ENCODE results near the gene PKHD1.

Gene PKHD1

GRCh38 chr6:52045033-52045432, 42.4 kb downstream of the PKHD1 start:
- TF ChIP-seq MAX (IDR thresholded peaks at IDR 0.05) (no peak), TEAD4 (IDR thresholded peaks at IDR 0.05) (no peak), TCF12 (IDR thresholded peaks at IDR 0.05; ENCODE audit: low read depth) (no peak), FOXM1 (IDR thresholded peaks at IDR 0.05; ENCODE audit: borderline replicate concordance, low read depth) (no peak), CEBPB (IDR thresholded peaks at IDR 0.05) (no peak), EP300 (IDR thresholded peaks at IDR 0.05; ENCODE audit: borderline replicate concordance) (no peak), NFIC (IDR thresholded peaks at IDR 0.05) (no peak), CREB1 (IDR thresholded peaks at IDR 0.05; ENCODE audit: low read depth) (no peak), RAD21 (IDR thresholded peaks at IDR 0.05; ENCODE audit: low read depth) (no peak), TAF1 (IDR thresholded peaks at IDR 0.05; ENCODE audit: low read depth) (no peak), ZBTB7A (IDR thresholded peaks at IDR 0.05; ENCODE audit: low read depth) (no peak), USF1 (IDR thresholded peaks at IDR 0.05) (no peak), EGR1 (IDR thresholded peaks at IDR 0.05) (no peak), YY1 (IDR thresholded peaks at IDR 0.05; ENCODE audit: low read depth) (no peak)
- TF ChIP-seq, protein P1, sequence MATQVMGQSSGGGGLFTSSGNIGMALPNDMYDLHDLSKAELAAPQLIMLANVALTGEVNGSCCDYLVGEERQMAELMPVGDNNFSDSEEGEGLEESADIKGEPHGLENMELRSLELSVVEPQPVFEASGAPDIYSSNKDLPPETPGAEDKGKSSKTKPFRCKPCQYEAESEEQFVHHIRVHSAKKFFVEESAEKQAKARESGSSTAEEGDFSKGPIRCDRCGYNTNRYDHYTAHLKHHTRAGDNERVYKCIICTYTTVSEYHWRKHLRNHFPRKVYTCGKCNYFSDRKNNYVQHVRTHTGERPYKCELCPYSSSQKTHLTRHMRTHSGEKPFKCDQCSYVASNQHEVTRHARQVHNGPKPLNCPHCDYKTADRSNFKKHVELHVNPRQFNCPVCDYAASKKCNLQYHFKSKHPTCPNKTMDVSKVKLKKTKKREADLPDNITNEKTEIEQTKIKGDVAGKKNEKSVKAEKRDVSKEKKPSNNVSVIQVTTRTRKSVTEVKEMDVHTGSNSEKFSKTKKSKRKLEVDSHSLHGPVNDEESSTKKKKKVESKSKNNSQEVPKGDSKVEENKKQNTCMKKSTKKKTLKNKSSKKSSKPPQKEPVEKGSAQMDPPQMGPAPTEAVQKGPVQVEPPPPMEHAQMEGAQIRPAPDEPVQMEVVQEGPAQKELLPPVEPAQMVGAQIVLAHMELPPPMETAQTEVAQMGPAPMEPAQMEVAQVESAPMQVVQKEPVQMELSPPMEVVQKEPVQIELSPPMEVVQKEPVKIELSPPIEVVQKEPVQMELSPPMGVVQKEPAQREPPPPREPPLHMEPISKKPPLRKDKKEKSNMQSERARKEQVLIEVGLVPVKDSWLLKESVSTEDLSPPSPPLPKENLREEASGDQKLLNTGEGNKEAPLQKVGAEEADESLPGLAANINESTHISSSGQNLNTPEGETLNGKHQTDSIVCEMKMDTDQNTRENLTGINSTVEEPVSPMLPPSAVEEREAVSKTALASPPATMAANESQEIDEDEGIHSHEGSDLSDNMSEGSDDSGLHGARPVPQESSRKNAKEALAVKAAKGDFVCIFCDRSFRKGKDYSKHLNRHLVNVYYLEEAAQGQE (IDR thresholded peaks at IDR 0.05; ENCODE audit: low read depth): no peak

DNA sequence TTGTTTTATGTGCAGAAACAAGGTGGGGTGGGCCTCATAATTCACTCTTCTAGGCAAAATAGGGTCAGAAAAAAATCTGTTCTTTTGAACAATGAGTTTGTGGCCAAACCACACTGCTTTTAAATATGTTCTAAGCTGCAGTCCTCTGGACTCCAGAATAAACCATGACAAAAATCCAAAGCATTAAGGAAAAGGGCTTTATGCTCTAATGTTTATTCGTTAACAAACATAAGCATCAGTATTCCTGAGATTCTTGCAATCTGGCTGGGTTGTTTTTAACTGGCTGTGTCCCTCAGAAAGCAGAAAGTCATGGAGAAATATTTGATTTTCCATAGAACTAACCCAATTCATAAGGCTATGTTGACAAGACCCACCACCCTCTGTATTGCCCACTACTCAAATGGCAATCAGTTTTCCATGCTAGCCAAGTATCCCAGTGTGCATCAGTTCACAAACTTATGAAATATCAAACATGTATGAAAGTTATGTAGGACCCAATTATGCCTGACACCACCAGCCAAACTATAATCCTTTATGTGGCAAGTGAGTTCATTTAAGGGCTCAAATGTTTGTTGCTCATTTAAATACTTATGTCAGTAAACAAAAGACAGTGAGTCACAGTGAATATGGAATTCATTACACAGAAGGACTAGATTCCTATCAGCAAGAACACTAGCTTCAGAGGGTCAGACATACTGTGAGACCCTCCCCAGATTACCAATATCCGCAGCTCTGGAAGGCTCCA, 45.1 kb downstream of the PKHD1 start:
- no peak for TF ChIP-seq USF1 (IDR thresholded peaks at IDR 0.05)
- no peak for TF ChIP-seq MAX (IDR thresholded peaks at IDR 0.05)
- TF ChIP-seq TEAD4 (IDR thresholded peaks at IDR 0.05): no peak
- no peak for TF ChIP-seq ZBTB7A (IDR thresholded peaks at IDR 0.05; ENCODE audit: low read depth)
- TF ChIP-seq, protein P1 (IDR thresholded peaks at IDR 0.05; ENCODE audit: low read depth): no peak
- no peak for TF ChIP-seq FOXM1 (IDR thresholded peaks at IDR 0.05; ENCODE audit: borderline replicate concordance, low read depth)
- TF ChIP-seq NFIC (IDR thresholded peaks at IDR 0.05): no peak
- no peak for TF ChIP-seq CEBPB (IDR thresholded peaks at IDR 0.05)

- TF ChIP-seq RAD21 (IDR thresholded peaks at IDR 0.05; ENCODE audit: low read depth) (no peak), EGR1 (IDR thresholded peaks at IDR 0.05) (no peak), CEBPB (IDR thresholded peaks at IDR 0.05) (no peak), ZBTB7A (IDR thresholded peaks at IDR 0.05; ENCODE audit: low read depth) (no peak), MAX (IDR thresholded peaks at IDR 0.05) (no peak)
Measured at GRCh38 chr6:52041134-52041533, 46.3 kb downstream of the PKHD1 start.

GRCh38 chr6:52027699-52028098, 59.7 kb downstream of the PKHD1 start:
- TF ChIP-seq EGR1 (IDR thresholded peaks at IDR 0.05) (no peak), TCF12 (IDR thresholded peaks at IDR 0.05; ENCODE audit: low read depth) (no peak), TEAD4 (IDR thresholded peaks at IDR 0.05) (no peak), RAD21 (IDR thresholded peaks at IDR 0.05; ENCODE audit: low read depth) (no peak), CREB1 (IDR thresholded peaks at IDR 0.05; ENCODE audit: low read depth) (no peak), USF1 (IDR thresholded peaks at IDR 0.05) (no peak), ZBTB7A (IDR thresholded peaks at IDR 0.05; ENCODE audit: low read depth) (no peak), NFIC (IDR thresholded peaks at IDR 0.05) (no peak), TAF1 (IDR thresholded peaks at IDR 0.05; ENCODE audit: low read depth) (no peak), EP300 (IDR thresholded peaks at IDR 0.05; ENCODE audit: borderline replicate concordance) (no peak), YY1 (IDR thresholded peaks at IDR 0.05; ENCODE audit: low read depth) (no peak), CEBPB (IDR thresholded peaks at IDR 0.05) (no peak), FOXM1 (IDR thresholded peaks at IDR 0.05; ENCODE audit: borderline replicate concordance, low read depth) (no peak), MAX (IDR thresholded peaks at IDR 0.05) (no peak)
- TF ChIP-seq, protein P1 (IDR thresholded peaks at IDR 0.05; ENCODE audit: low read depth): no peak

All from Ishikawa (cell line).